Measurements from ENCODE around the gene HMCN1.

The HMCN1 gene

GRCh38 chr1:185761841-185762240 lies 27.6 kb downstream of the HMCN1 start (continued):
- TF ChIP-seq CREB5 (CRISPR knock-in tag; IDR thresholded peaks at IDR 0.05; ENCODE audit: low read depth) (no peak), ESRRG (CRISPR knock-in tag; IDR thresholded peaks at IDR 0.05) (no peak), GLIS3 (CRISPR knock-in tag; IDR thresholded peaks at IDR 0.05) (no peak), ISL1 (CRISPR knock-in tag; IDR thresholded peaks at IDR 0.05) (no peak), TOX (CRISPR knock-in tag; IDR thresholded peaks at IDR 0.05; ENCODE audit: borderline replicate concordance) (no peak), PPARA (CRISPR knock-in tag; IDR thresholded peaks at IDR 0.05; ENCODE audit: borderline replicate concordance) (no peak), ZFP30 (CRISPR knock-in tag; IDR thresholded peaks at IDR 0.05) (no peak), CSDC2 (CRISPR knock-in tag; IDR thresholded peaks at IDR 0.05) (no peak)

- ATAC-seq: no peak
- no peak for TF ChIP-seq POU6F1 (CRISPR knock-in tag; IDR thresholded peaks at IDR 0.05; ENCODE audit: borderline replicate concordance, low read depth)
- no peak for TF ChIP-seq SNAI2 (CRISPR knock-in tag; IDR thresholded peaks at IDR 0.05)
- TF ChIP-seq ZC3H10 (CRISPR knock-in tag; IDR thresholded peaks at IDR 0.05): no peak
These were observed 33.4 kb downstream of the HMCN1 start for GRCh38 chr1:185767508-185768120.

- TF ChIP-seq RARB (CRISPR knock-in tag; IDR thresholded peaks at IDR 0.05) (no peak), BACH2 (CRISPR knock-in tag; IDR thresholded peaks at IDR 0.05; ENCODE audit: borderline replicate concordance) (no peak), CSDC2 (CRISPR knock-in tag; IDR thresholded peaks at IDR 0.05) (no peak), ZFP30 (CRISPR knock-in tag; IDR thresholded peaks at IDR 0.05) (no peak), TSHZ2 (CRISPR knock-in tag; IDR thresholded peaks at IDR 0.05) (no peak), TOX (CRISPR knock-in tag; IDR thresholded peaks at IDR 0.05; ENCODE audit: borderline replicate concordance) (no peak), OSR1 (CRISPR knock-in tag; IDR thresholded peaks at IDR 0.05) (no peak), SNAI2 (CRISPR knock-in tag; IDR thresholded peaks at IDR 0.05) (no peak), ARNTL (CRISPR knock-in tag; IDR thresholded peaks at IDR 0.05; ENCODE audit: borderline replicate concordance, low read depth) (no peak), POU6F1 (CRISPR knock-in tag; IDR thresholded peaks at IDR 0.05; ENCODE audit: borderline replicate concordance, low read depth) (no peak), ISL1 (CRISPR knock-in tag; IDR thresholded peaks at IDR 0.05) (no peak), ZNF565 (CRISPR knock-in tag; conservative IDR thresholded peaks at IDR 0.05; ENCODE audit: low read depth) (no peak), GLIS3 (CRISPR knock-in tag; IDR thresholded peaks at IDR 0.05) (no peak)
These were observed 34.2 kb downstream of the HMCN1 start for GRCh38 chr1:185768371-185768770.

GRCh38 chr1:185769136-185769535 lies 34.9 kb downstream of the HMCN1 start:
- no peak for ATAC-seq
- no peak for TF ChIP-seq ESRRG (CRISPR knock-in tag; IDR thresholded peaks at IDR 0.05)
- no peak for TF ChIP-seq CSRNP3 (CRISPR knock-in tag; IDR thresholded peaks at IDR 0.05)
- TF ChIP-seq RARB (CRISPR knock-in tag; IDR thresholded peaks at IDR 0.05): no peak
- no peak for TF ChIP-seq TSHZ2 (CRISPR knock-in tag; IDR thresholded peaks at IDR 0.05)
- no peak for TF ChIP-seq CSDC2 (CRISPR knock-in tag; IDR thresholded peaks at IDR 0.05)
- TF ChIP-seq OSR1 (CRISPR knock-in tag; IDR thresholded peaks at IDR 0.05): no peak
- no peak for TF ChIP-seq ZNF70 (CRISPR knock-in tag; IDR thresholded peaks at IDR 0.05)
- no peak for TF ChIP-seq ZFP30 (CRISPR knock-in tag; IDR thresholded peaks at IDR 0.05)
- TF ChIP-seq ZFP3 (CRISPR knock-in tag; IDR thresholded peaks at IDR 0.05): no peak
- no peak for TF ChIP-seq GLIS3 (CRISPR knock-in tag; IDR thresholded peaks at IDR 0.05)
- TF ChIP-seq PPARA (CRISPR knock-in tag; IDR thresholded peaks at IDR 0.05; ENCODE audit: borderline replicate concordance): no peak
- no peak for TF ChIP-seq POU6F1 (CRISPR knock-in tag; IDR thresholded peaks at IDR 0.05; ENCODE audit: borderline replicate concordance, low read depth)
- no peak for TF ChIP-seq ARNTL (CRISPR knock-in tag; IDR thresholded peaks at IDR 0.05; ENCODE audit: borderline replicate concordance, low read depth)
- TF ChIP-seq BACH2 (CRISPR knock-in tag; IDR thresholded peaks at IDR 0.05; ENCODE audit: borderline replicate concordance): no peak
- TF ChIP-seq SNAI2 (CRISPR knock-in tag; IDR thresholded peaks at IDR 0.05): no peak
- TF ChIP-seq ZC3H10 (CRISPR knock-in tag; IDR thresholded peaks at IDR 0.05): no peak

More at GRCh38 chr1:185768371-185768770, 34.2 kb downstream of the HMCN1 start:
- no peak for ATAC-seq
